H1 (cell line): Measurements from ENCODE around the gene PRR22. TPM values are rescaled to one million over a fixed set of nuclear protein-coding genes. Genes with fewer than 3 reads are reported as not detected.

ENCODE experiments used
- CTCF ChIA-PET: fragments of 300-600 bp; sonication (Branson Sonifier 250); formaldehyde crosslinking; loops from one replicate; lab custom pipeline; 2021; ENCODE audit not compliant: partially characterized antibody; lab: Charles Lee
- POLR2A ChIA-PET: fragments of 300-600 bp; sonication (Branson Sonifier 250); formaldehyde crosslinking; loops from one replicate; lab custom pipeline; 2021; ENCODE audit warnings: inconsistent platforms; ENCODE audit not compliant: partially characterized antibody; lab: Charles Lee
- DNase-seq, 2 experiments: peaks; one replicate each; pipeline versions ENCODE4 v3.0.0 to v3.0.0-alpha.2; 2010 to 2022; ENCODE audit warnings: low spot score in 2 of 2, low read depth in 1 of 2, mixed read lengths in 1 of 2
- FAIRE-seq: peaks from 2 replicates; lab custom pipeline; 2011; peaks lifted over from hg19 to GRCh38; lab: Jason Lieb, UNC
- H2AFZ ChIP-seq: 2 replicates; pipeline ENCODE4 v1.8.1; 2012; ENCODE audit warnings: low read length, inconsistent platforms
- H2AK5ac ChIP-seq: 2 replicates; pipeline ENCODE4 v1.6.1; 2013; ENCODE audit warnings: low read depth, low read length
- H2BK120ac ChIP-seq: replicated peaks from 2 replicates; pipeline ENCODE3; 2013; ENCODE audit warnings: low read depth, low read length, inconsistent platforms
- H2BK12ac ChIP-seq: 2 replicates; pipeline ENCODE4 v1.6.1; 2013; ENCODE audit warnings: low read depth, low read length
- H2BK15ac ChIP-seq: 2 replicates; pipeline ENCODE4 v1.6.1; 2013; ENCODE audit warnings: low read length
- H2BK20ac ChIP-seq: 2 replicates; pipeline ENCODE4 v1.6.1; 2013; ENCODE audit warnings: low read length
- H2BK5ac ChIP-seq: 2 replicates; pipeline ENCODE4 v1.6.1; 2013; ENCODE audit warnings: low read depth, low read length
- H3K14ac ChIP-seq: 2 replicates; pipeline ENCODE4 v1.6.1; 2013; ENCODE audit warnings: inconsistent platforms; ENCODE audit not compliant: insufficient read length
- H3K18ac ChIP-seq: 2 replicates; pipeline ENCODE4 v1.6.1; 2013; ENCODE audit warnings: low read length; ENCODE audit errors: extremely low read depth
- H3K23ac ChIP-seq: 2 replicates; pipeline ENCODE4 v1.6.1; 2013; ENCODE audit warnings: inconsistent platforms; ENCODE audit not compliant: insufficient read length
- H3K23me2 ChIP-seq: 2 replicates; pipeline ENCODE4 v1.6.1; 2013; ENCODE audit warnings: low read depth, low read length
- H3K27ac ChIP-seq: 2 replicates; pipeline ENCODE4 v1.6.1; 2011; ENCODE audit warnings: low read depth, low read length, inconsistent platforms
- H3K27me3 ChIP-seq, 4 experiments: replicated peaks in 1 of 4; 1 replicate in 1 of 4; 2 replicates in 3 of 4; pipeline versions ENCODE4 v1.6.1 to v1.8.1; 2011 to 2013; ENCODE audit warnings: low read length in 3 of 4, mild to moderate bottlenecking in 3 of 4, inconsistent platforms in 2 of 4, mixed read lengths in 2 of 4, moderate library complexity in 1 of 4; ENCODE audit not compliant: control insufficient read depth in 3 of 4, insufficient read depth in 3 of 4; ENCODE audit errors: extremely low read depth in 1 of 4
- H3K36me3 ChIP-seq, 4 experiments: 2 replicates each; pipeline versions ENCODE4 v1.6.1 to v1.8.1; 2011 to 2013; ENCODE audit warnings: mild to moderate bottlenecking in 4 of 4, low read length in 3 of 4, moderate library complexity in 2 of 4, control low read depth in 1 of 4, inconsistent platforms in 1 of 4; ENCODE audit not compliant: insufficient read depth in 4 of 4, control insufficient read depth in 2 of 4
- H3K4ac ChIP-seq: replicated peaks from 2 replicates; pipeline ENCODE3; 2013; ENCODE audit warnings: low read length, low read depth, mixed read lengths, inconsistent platforms; ENCODE audit not compliant: insufficient read length
- H3K4me1 ChIP-seq, 4 experiments: replicated peaks in 1 of 4; 1 replicate in 1 of 4; 2 replicates in 3 of 4; pipeline versions ENCODE4 v1.6.1 to v1.8.1; 2011 to 2013; ENCODE audit warnings: low read length in 3 of 4, inconsistent platforms in 2 of 4, mixed read lengths in 1 of 4; ENCODE audit not compliant: insufficient read depth in 4 of 4, control insufficient read depth in 3 of 4
- H3K4me2 ChIP-seq, 2 experiments: 2 replicates each; pipeline versions ENCODE4 v1.6.1 to v1.8.1; 2011 to 2013; ENCODE audit warnings: low read depth in 2 of 2, low read length in 2 of 2, control low read depth in 1 of 2, inconsistent platforms in 1 of 2, mild to moderate bottlenecking in 1 of 2; ENCODE audit not compliant: insufficient read depth in 1 of 2
- H3K4me3 ChIP-seq, 4 experiments: fragments of 200-600, 300-600 bp in 1 of 4; sonication (generic), shearing (Covaris generic), sonication (Bioruptor Twin) in 1 of 4; 2 replicates each; pipeline versions ENCODE4 v1.5.1 to v1.8.1; 2011 to 2016; ENCODE audit warnings: low read length in 4 of 4, low read depth in 3 of 4, control low read depth in 2 of 4, inconsistent platforms in 2 of 4, mild to moderate bottlenecking in 2 of 4, mixed read lengths in 1 of 4, moderate library complexity in 1 of 4; ENCODE audit not compliant: insufficient read depth in 2 of 4; ENCODE audit errors: extremely low read depth in 1 of 4
- H3K56ac ChIP-seq: replicated peaks from 2 replicates; pipeline ENCODE3; 2013; ENCODE audit warnings: low read depth, mild to moderate bottlenecking, mixed read lengths, low read length, inconsistent platforms; ENCODE audit not compliant: insufficient read length
- H3K79me1 ChIP-seq: 2 replicates; pipeline ENCODE4 v1.6.1; 2013; ENCODE audit warnings: low read depth, low read length, control low read depth
- H3K79me2 ChIP-seq, 2 experiments: 2 replicates each; pipeline versions ENCODE4 v1.6.1 to v1.8.1; 2012 to 2013; ENCODE audit warnings: low read length in 2 of 2, mild to moderate bottlenecking in 2 of 2, inconsistent platforms in 1 of 2; ENCODE audit not compliant: insufficient read depth in 2 of 2, control insufficient read depth in 1 of 2
- H3K9ac ChIP-seq, 4 experiments: replicated peaks in 1 of 4; 1 replicate in 1 of 4; 2 replicates in 3 of 4; pipeline versions ENCODE4 v1.6.1 to v1.8.1; 2011 to 2013; ENCODE audit warnings: low read depth in 3 of 4, low read length in 3 of 4, control low read depth in 2 of 4, mild to moderate bottlenecking in 2 of 4, moderate library complexity in 2 of 4, inconsistent platforms in 1 of 4; ENCODE audit errors: extremely low read depth in 1 of 4
- H3K9me3 ChIP-seq, 2 experiments: 2 replicates each; pipeline versions ENCODE4 v1.6.1 to v1.8.1; 2012 to 2013; ENCODE audit warnings: mild to moderate bottlenecking in 2 of 2, moderate library complexity in 2 of 2, control low read depth in 1 of 2, inconsistent platforms in 1 of 2, low read depth in 1 of 2, low read length in 1 of 2, mixed read lengths in 1 of 2; ENCODE audit not compliant: insufficient read depth in 2 of 2
- H4K20me1 ChIP-seq, 2 experiments: replicated peaks in 1 of 2; 2 replicates each; pipeline versions ENCODE3 to v1.8.1; 2011 to 2013; ENCODE audit warnings: inconsistent platforms in 2 of 2, low read length in 2 of 2, mild to moderate bottlenecking in 1 of 2; ENCODE audit not compliant: insufficient read depth in 2 of 2, control insufficient read depth in 1 of 2
- H4K5ac ChIP-seq: 2 replicates; pipeline ENCODE4 v1.6.1; 2013; ENCODE audit warnings: low read length, low read depth, mixed read lengths, inconsistent platforms; ENCODE audit not compliant: insufficient read length
- H4K8ac ChIP-seq: 2 replicates; pipeline ENCODE4 v1.8.0; 2013; ENCODE audit warnings: mild to moderate bottlenecking, moderate library complexity, low read length, inconsistent platforms; ENCODE audit not compliant: insufficient read depth; ENCODE audit errors: extremely low read depth
- H4K91ac ChIP-seq: replicated peaks from 2 replicates; pipeline ENCODE3; 2013; ENCODE audit warnings: low read length, mixed read lengths, inconsistent platforms; ENCODE audit not compliant: insufficient read length
- BRCA1 ChIP-seq: IDR thresholded peaks from 2 replicates; pipeline ENCODE4 v1.6.1; 2012; ENCODE audit warnings: low read depth, low read length, improper control_type of control experiment
- CEBPB ChIP-seq: IDR thresholded peaks from 2 replicates; pipeline ENCODE4 v1.6.1; 2012; ENCODE audit warnings: low read depth, low read length
- EZH2 ChIP-seq: fragments of 200-600 bp; sonication (generic); IDR thresholded peaks from 2 replicates; pipeline ENCODE4 v1.7.1; 2012; ENCODE audit warnings: low read depth, mild to moderate bottlenecking, moderate library complexity, low read length, inconsistent platforms; ENCODE audit not compliant: severe bottlenecking
- FOSL1 ChIP-seq: IDR thresholded peaks from 2 replicates; pipeline ENCODE4 v1.6.1; 2011; ENCODE audit warnings: mild to moderate bottlenecking, low read depth, low read length, moderate library complexity; ENCODE audit not compliant: insufficient read depth
- HDAC2 ChIP-seq, 2 experiments: fragments of 300-600 bp in 1 of 2; sonication (generic) in 1 of 2; IDR thresholded peaks; 2 replicates each; pipeline ENCODE4 v1.6.1; 2011 to 2012; ENCODE audit warnings: low read depth in 2 of 2, low read length in 2 of 2, mild to moderate bottlenecking in 2 of 2, moderate library complexity in 2 of 2, borderline replicate concordance in 1 of 2, inconsistent platforms in 1 of 2
- KDM1A ChIP-seq: fragments of 200-600, 300-600 bp; sonication (generic); IDR thresholded peaks from 2 replicates; pipeline ENCODE4 v1.7.1; 2016; ENCODE audit warnings: mild to moderate bottlenecking, low read length, borderline replicate concordance
- PHF8 ChIP-seq: fragments of 200-600 bp; sonication (generic); conservative IDR thresholded peaks from 2 replicates; pipeline ENCODE4 v1.7.1; 2012; ENCODE audit warnings: low read depth, mild to moderate bottlenecking, inconsistent platforms, low read length, moderate library complexity
- POLR2A ChIP-seq, 2 experiments: IDR thresholded peaks; 1 replicate in 1 of 2; 2 replicates in 1 of 2; pipeline ENCODE4 v1.6.1; 2011; ENCODE audit warnings: low read depth in 2 of 2, low read length in 2 of 2, mild to moderate bottlenecking in 2 of 2; ENCODE audit errors: control extremely low read depth in 1 of 2
- SIN3A ChIP-seq, 2 experiments: IDR thresholded peaks in 1 of 2; conservative IDR thresholded peaks in 1 of 2; 2 replicates each; pipeline ENCODE4 v1.6.1; 2011 to 2012; ENCODE audit warnings: low read length in 2 of 2, improper control_type of control experiment in 1 of 2, low read depth in 1 of 2, mild to moderate bottlenecking in 1 of 2
- SIRT6 ChIP-seq: IDR thresholded peaks from one replicate; pipeline ENCODE4 v1.7.1; 2012; ENCODE audit warnings: low read length, inconsistent platforms
- SP1 ChIP-seq: IDR thresholded peaks from 2 replicates; pipeline ENCODE4 v1.6.1; 2011; ENCODE audit warnings: low read depth, low read length
- SUZ12 ChIP-seq: fragments of 200-600 bp; sonication (generic); IDR thresholded peaks from 2 replicates; pipeline ENCODE4 v1.6.1; 2012; ENCODE audit warnings: mild to moderate bottlenecking, inconsistent platforms, low read length, moderate library complexity, mixed read lengths
- TAF1 ChIP-seq: IDR thresholded peaks from 2 replicates; pipeline ENCODE4 v1.6.1; 2011; ENCODE audit warnings: mild to moderate bottlenecking, low read depth, low read length
- TAF7 ChIP-seq: optimal IDR thresholded peaks from 2 replicates; pipeline ENCODE3; 2011; ENCODE audit warnings: low read depth, mild to moderate bottlenecking, inconsistent platforms, low read length, moderate library complexity, borderline replicate concordance
- TEAD4 ChIP-seq: IDR thresholded peaks from 2 replicates; pipeline ENCODE4 v1.6.1; 2012; ENCODE audit warnings: low read depth, low read length, inconsistent platforms, mixed read lengths
- WGBS, 2 experiments: shearing (Covaris generic) in 1 of 2; methylation state at CpG; one replicate each; pipeline versions ENCODE4 v1.1.6 to v1.1.7; 2013 to 2015; ENCODE audit warnings: low lambda C conversion rate in 2 of 2, mixed read lengths in 2 of 2, inconsistent platforms in 1 of 2, low coverage in 1 of 2, missing lambda C conversion rate in 1 of 2; ENCODE audit not compliant: insufficient replicate concordance in 2 of 2, insufficient coverage in 1 of 2, insufficient read length in 1 of 2; ENCODE audit errors: extremely low coverage in 1 of 2, missing lambda C conversion rate in 1 of 2; 5-methylcytosine and 5-hydroxymethylcytosine counted together
- polyA plus RNA-seq, 7 experiments: library from polyadenylated mRNA; depleted of rRNA in 3 of 7; stranded (reverse) in 5 of 7; unstranded in 2 of 7; fragments of >200 nt in 5 of 7; fragments of 200-250 nt in 2 of 7; gene quantifications; 1 replicate in 5 of 7; 2 replicates in 1 of 7; 4 replicates in 1 of 7; pipeline versions ENCODE4 v1.2.1 to v1.2.3, GENCODE V29; 2011 to 2013; ENCODE audit warnings: missing spikeins in 2 of 7, mixed read lengths in 2 of 7
- total RNA-seq: library from RNA; stranded (reverse); fragmentation: NEBNext Ultra II Directional; extraction: Animal tissue kit (Norgen Biotek cat#: 25700); gene quantifications from 2 replicates; pipeline ENCODE4 v1.2.1, GENCODE V29; 2021

The PRR22 gene
- total and polyA plus RNA-seq, 2 of the 8 experiments (the other 6 are each of a cell fraction or from before 2014, with no cell fraction given) = 1.9 to 2.1 TPM

DNA sequence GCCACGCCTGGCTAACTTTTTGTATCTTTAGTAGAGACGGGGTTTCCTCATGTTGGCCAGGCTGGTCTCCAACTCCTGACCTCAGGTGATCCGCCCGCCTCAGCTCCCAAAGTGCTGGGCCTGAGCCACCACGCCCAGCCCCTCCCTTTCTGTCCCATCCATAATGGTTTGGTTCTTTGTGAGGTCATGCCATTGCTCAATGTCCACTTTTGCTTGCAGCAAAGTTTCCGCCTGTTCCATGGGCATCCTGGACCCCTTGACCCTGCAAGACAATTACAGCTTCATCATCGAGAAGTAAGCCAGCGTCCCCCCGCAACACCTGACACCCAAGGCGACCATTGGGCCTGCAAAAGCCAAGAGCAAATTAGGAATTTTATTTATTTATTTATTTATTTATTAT lies 16.6 kb downstream of the PRR22 start:
- CTCF ChIA-PET = interaction anchor here (1.7 kb wide), 1 partner anchor 36 kb away, joined by 4 read pairs; no protein-coding TSS in a partner anchor
- Histone ChIP-seq H3K9ac (no peak overlapping the region), H3K27ac (no peak overlapping the region), H2BK12ac (no peak overlapping the region), H3K27me3 (no peaks in the 10 kb centered on the region), H3K23ac (no peak overlapping the region), H3K4ac (no peak overlapping the region), H3K14ac (no peak overlapping the region), H2AK5ac (no peak overlapping the region), H3K18ac (no peak overlapping the region), H2BK15ac (no peak overlapping the region), H2AFZ (no peak overlapping the region), H3K23me2 (peaks cover 1% of the 10 kb centered on the region; the same call in 1 of the 2 replicates), H3K4me1 (no peaks in the 10 kb centered on the region), H4K8ac (no peak overlapping the region), H3K9me3 (no peaks in the 10 kb centered on the region; a peak in 1 of 4 replicates), H2BK20ac (no peak overlapping the region), H3K4me3 (no peak overlapping the region), H3K56ac (no peak overlapping the region), H3K36me3 (no peaks in the 10 kb centered on the region), H3K4me2 (no peak overlapping the region), H3K79me1 (no peaks in the 10 kb centered on the region), H4K5ac (no peak overlapping the region), H2BK120ac (no peak overlapping the region), H4K20me1 (peaks cover 0 to under 1% of the 10 kb centered on the region in 2 experiments), H4K91ac (no peak overlapping the region), H3K79me2 (no peaks in the 10 kb centered on the region), H2BK5ac (no peak overlapping the region)
- no peak for FAIRE-seq
- 93% methylated on average over 10 of the region's 10 CpGs; no CpG with 5 or more reads in 1 of the 2 experiments for WGBS, 2 experiments
- DNase-seq = no peak
- POLR2A ChIA-PET = interaction anchor here (0.9 to 1.4 kb wide), 3 partner anchors 12 to 49 kb away, joined by 3 to 5 read pairs (median 4); partner anchors contain the start of gene CATSPERD
- TF ChIP-seq CEBPB (no peak), TAF1 (no peak), FOSL1 (no peak), EZH2 (no peak), SIRT6 (no peak), KDM1A (no peak), HDAC2 (IDR thresholded peaks at IDR 0.05; ENCODE audit: borderline replicate concordance in 1 of 2, low read depth in 2 of 2, low read length in 2 of 2) (no peak), SIN3A (conservative IDR thresholded peaks at IDR 0.05 in 1 of 2, IDR thresholded peaks at IDR 0.05 in 1 of 2; ENCODE audit: low read depth in 1 of 2, low read length in 2 of 2) (no peak), POLR2A (IDR thresholded peaks at IDR 0.05; ENCODE audit: control extremely low read depth in 1 of 2, low read depth in 2 of 2, low read length in 2 of 2) (no peak), TAF7 (no peak), SUZ12 (no peak), TEAD4 (no peak), BRCA1 (no peak), SP1 (no peak), PHF8 (no peak)
